ENCODE results near the gene CFAP57. TPM values are rescaled to one million over a fixed set of nuclear protein-coding genes. Genes with fewer than 3 reads are reported as not detected.
A peak's percentile ranks its signal among the peaks of the same experiment; 100 is the strongest.

CFAP57 gene
- total and polyA plus RNA-seq, 2 of the 4 experiments (the other 2 are of a cell fraction) = 0.29 to 0.36 TPM

DNA sequence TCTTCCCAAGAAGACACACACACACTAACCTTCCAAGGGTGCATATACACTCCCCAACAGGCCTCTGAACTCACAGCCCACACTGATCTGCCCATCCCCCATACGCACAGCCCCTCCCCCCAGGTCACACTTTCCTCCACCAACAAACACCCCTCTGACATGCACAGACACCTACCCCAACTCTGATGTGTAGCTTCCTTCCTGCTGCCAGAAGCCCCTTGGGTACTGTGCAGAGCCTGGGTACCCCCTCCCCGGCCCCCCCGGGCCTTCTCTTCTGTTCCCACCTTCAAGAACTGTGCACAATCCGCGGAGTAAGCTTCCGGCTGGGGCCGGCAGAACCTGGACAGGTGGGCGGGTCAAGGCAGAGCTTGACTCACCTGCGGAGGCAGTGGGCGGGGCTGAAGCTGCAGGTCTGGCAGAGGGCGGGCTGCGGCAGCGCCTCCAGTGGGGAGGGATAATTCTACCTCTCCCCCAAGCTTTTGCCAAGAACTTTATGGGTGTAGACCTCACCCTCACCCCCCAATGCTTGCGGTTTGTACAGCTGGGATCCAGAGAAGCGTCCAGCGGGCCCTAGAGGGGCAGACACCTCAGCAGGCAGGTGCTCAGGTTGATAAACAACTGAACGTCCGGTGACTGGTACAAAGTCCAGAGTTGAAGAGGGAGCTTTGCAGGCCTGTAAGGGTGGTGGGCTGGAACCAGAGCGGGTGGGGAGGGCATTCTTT is 113.3 kb downstream of the CFAP57 start, which contains the start of gene C1orf210:
TSS of gene C1orf210 (minus strand) at position 313 of the 722 bp plus-strand sequence. CDS start 2,311 bp downstream, outside the sequence.
- Histone ChIP-seq H3K36me3 (ENCODE audit: control insufficient read depth, insufficient read depth, low read length) (no peaks in the 10 kb centered on the region), H4K20me1 (ENCODE audit: insufficient read depth, low read length) (no peaks in the 10 kb centered on the region), H3K9ac (ENCODE audit: low read depth, low read length) (no peak within 1 kb of the TSS), H4K8ac (ENCODE audit: low read depth in 2 of 2, low read length in 2 of 2) (no peak within 1 kb of the TSS), H2BK5ac (ENCODE audit: low read depth, low read length, poor library complexity, severe bottlenecking) (no peak within 1 kb of the TSS), H3K18ac (ENCODE audit: low read depth, low read length) (no peak within 1 kb of the TSS), H3K23ac (ENCODE audit: low read depth, low read length) (no peak within 1 kb of the TSS), H3K79me1 (ENCODE audit: low read depth in 1 of 2, low read length in 2 of 2) (no peaks in the 10 kb centered on the region), H4K5ac (ENCODE audit: low read depth, low read length) (no peak within 1 kb of the TSS), H2BK15ac (ENCODE audit: low read depth, low read length) (no peak within 1 kb of the TSS), H3K4me1 (ENCODE audit: control insufficient read depth, insufficient read depth, low read length) (no peaks in the 10 kb centered on the region), H3K9me1 (ENCODE audit: insufficient read depth, low read length) (no peaks in the 10 kb centered on the region), H2AK5ac (ENCODE audit: low read depth, low read length) (no peak within 1 kb of the TSS), H3K56ac (ENCODE audit: extremely low read depth, insufficient read depth, low read length) (no peak within 1 kb of the TSS), H2AK9ac (replicated peaks; ENCODE audit: low read depth, low read length, poor library complexity) (peak within 1 kb of the TSS; percentile 42), H2BK120ac (ENCODE audit: low read depth, low read length) (no peak within 1 kb of the TSS), H3K27me3 (ENCODE audit: control insufficient read depth, insufficient read depth, low read length) (peaks cover 31% of the 10 kb centered on the region), H4K91ac (ENCODE audit: insufficient read depth, low read depth, low read length) (no peak within 1 kb of the TSS), H3K4ac (ENCODE audit: low read depth, low read length) (no peak within 1 kb of the TSS), H3K27ac (ENCODE audit: insufficient read depth, low read length) (no peak within 1 kb of the TSS), H3K4me2 (ENCODE audit: low read depth, low read length) (no peak within 1 kb of the TSS), H2BK20ac (ENCODE audit: low read depth, low read length) (no peak within 1 kb of the TSS), H3K9me3 (ENCODE audit: control insufficient read depth, insufficient read depth, low read length) (no peaks in the 10 kb centered on the region), H2AFZ (replicated peaks; ENCODE audit: low read length, poor library complexity) (peak within 1 kb of the TSS; percentile 29), H3K14ac (replicated peaks; ENCODE audit: low read depth, low read length) (no peak within 1 kb of the TSS), H3K4me3 (ENCODE audit: insufficient read depth, low read depth, low read length) (no peak within 1 kb of the TSS)
- CTCF ChIA-PET = no interaction called here
- in situ Hi-C loops (cut with MboI; ENCODE audit: low sequenced_read_pairs) (no loop called here), intact Hi-C loops (cut with micrococcal nuclease) (no loop called here), dilution Hi-C loops (cut with HindIII; ENCODE audit: low sequenced_read_pairs, unreplicated experiment) (no loop called here)
- DNase-seq (no peak), ATAC-seq (ENCODE audit: low read depth) (no peak)
- POLR2A ChIA-PET (ENCODE audit: unreplicated experiment) = no interaction called here
- no TSS peak for BruUV-seq (replicated peaks)
- WGBS, 2 experiments (ENCODE audit: extremely low coverage in 2 of 2, insufficient read length in 1 of 2) = 23% methylated on average over 2 of the region's 19 CpGs; no CpG with 5 or more reads in 1 of the 2 experiments
- TF ChIP-seq RFX5 (IDR thresholded peaks at IDR 0.05; ENCODE audit: low read depth, low read length) (no peak), NFE2L2 (IDR thresholded peaks at IDR 0.05; ENCODE audit: low read depth, low read length) (no peak), CEBPB (IDR thresholded peaks at IDR 0.05; ENCODE audit: low read depth, low read length) (no peak), MAFK (IDR thresholded peaks at IDR 0.05; ENCODE audit: low read depth, low read length) (no peak), MAZ (IDR thresholded peaks at IDR 0.05; ENCODE audit: borderline replicate concordance, low read depth, low read length) (no peak), RCOR1 (IDR thresholded peaks at IDR 0.05; ENCODE audit: insufficient replicate concordance, low read length) (no peak), CHD1 (IDR thresholded peaks at IDR 0.05; ENCODE audit: low read depth, low read length) (no peak), MXI1 (IDR thresholded peaks at IDR 0.05; ENCODE audit: borderline replicate concordance, low read depth, low read length) (no peak)
- TF ChIP-seq, protein P1, sequence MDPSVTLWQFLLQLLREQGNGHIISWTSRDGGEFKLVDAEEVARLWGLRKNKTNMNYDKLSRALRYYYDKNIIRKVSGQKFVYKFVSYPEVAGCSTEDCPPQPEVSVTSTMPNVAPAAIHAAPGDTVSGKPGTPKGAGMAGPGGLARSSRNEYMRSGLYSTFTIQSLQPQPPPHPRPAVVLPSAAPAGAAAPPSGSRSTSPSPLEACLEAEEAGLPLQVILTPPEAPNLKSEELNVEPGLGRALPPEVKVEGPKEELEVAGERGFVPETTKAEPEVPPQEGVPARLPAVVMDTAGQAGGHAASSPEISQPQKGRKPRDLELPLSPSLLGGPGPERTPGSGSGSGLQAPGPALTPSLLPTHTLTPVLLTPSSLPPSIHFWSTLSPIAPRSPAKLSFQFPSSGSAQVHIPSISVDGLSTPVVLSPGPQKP (IDR thresholded peaks at IDR 0.05; ENCODE audit: borderline replicate concordance, low read depth, low read length) = no peak

All from IMR-90 (cell line).